Large intestine (tissue), 3 donors: ENCODE results near the gene ZNF512B. TPM values are rescaled to one million over a fixed set of nuclear protein-coding genes. Genes with fewer than 3 reads are reported as not detected.
"Not testable (repeated sequence)": the region's sequence is repeated elsewhere in the genome, so short reads cannot be mapped to it uniquely, and the experiment has no call there.

Experiments
- DNase-seq, 2 donors: peaks; one replicate each; pipeline versions ENCODE4 v3.0.0 to v3.0.0-alpha.2; 2013
- H3K27ac ChIP-seq: one replicate; pipeline ENCODE4 v1.5.1; 2013; ENCODE audit warnings: low read length
- H3K27me3 ChIP-seq: 2 replicates; pipeline ENCODE4 v1.6.1; 2013; ENCODE audit warnings: low read length; ENCODE audit not compliant: control insufficient read depth, insufficient read depth
- H3K36me3 ChIP-seq: 2 replicates; pipeline ENCODE4 v1.6.1; 2013; ENCODE audit warnings: low read length; ENCODE audit not compliant: control insufficient read depth, insufficient read depth
- H3K4me1 ChIP-seq: one replicate; pipeline ENCODE4 v1.6.1; 2013; ENCODE audit warnings: low read length; ENCODE audit not compliant: control insufficient read depth, insufficient read depth
- H3K4me3 ChIP-seq: one replicate; pipeline ENCODE4 v1.5.1; 2013; ENCODE audit warnings: low read length
- H3K9me3 ChIP-seq: one replicate; pipeline ENCODE4 v1.6.1; 2013; ENCODE audit warnings: mild to moderate bottlenecking, low read depth, low read length, moderate library complexity; ENCODE audit not compliant: control insufficient read depth
- WGBS: methylation state at CpG from one replicate; pipeline ENCODE4 v1.1.5; 2013; ENCODE audit warnings: low lambda C conversion rate; ENCODE audit not compliant: insufficient coverage; 5-methylcytosine and 5-hydroxymethylcytosine counted together
- polyA plus RNA-seq: library from polyadenylated mRNA; unstranded; fragments of 120-200 nt; gene quantifications from one replicate; pipeline ENCODE4 v1.2.1, GENCODE V29; 2013

The ZNF512B gene
- polyA plus RNA-seq, 1 donor: 8.1 TPM

DNA sequence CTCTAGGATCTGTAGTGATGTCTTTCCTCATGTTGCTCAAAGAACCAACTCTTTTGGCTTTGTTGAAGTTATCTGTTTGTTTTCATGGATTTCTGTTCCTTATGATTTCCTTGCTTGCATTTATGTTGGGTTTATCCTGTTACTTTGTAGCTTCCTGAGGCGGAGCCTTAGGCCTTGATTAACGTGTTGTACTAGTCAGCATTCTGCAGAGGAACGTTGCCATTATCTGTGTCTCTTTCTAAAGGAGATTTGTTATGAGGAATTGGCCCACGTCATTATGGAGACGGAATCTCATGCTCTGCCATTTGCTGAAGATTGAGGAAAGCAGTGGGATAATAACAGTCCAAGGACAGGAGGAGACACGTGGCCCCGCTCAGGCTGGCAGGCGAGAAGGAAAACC is 43.4 kb downstream of the ZNF512B start:
- Histone ChIP-seq H3K36me3 (peaks cover 42% of the 10 kb centered on the region), H3K27ac (no peak overlapping the region), H3K9me3 (no peaks in the 10 kb centered on the region), H3K27me3 (no peaks in the 10 kb centered on the region), H3K4me1 (no peaks in the 10 kb centered on the region), H3K4me3 (no peak overlapping the region)
- WGBS: no CpG with 5 or more reads among the region's 8 CpGs
- no peak for DNase-seq

DNA sequence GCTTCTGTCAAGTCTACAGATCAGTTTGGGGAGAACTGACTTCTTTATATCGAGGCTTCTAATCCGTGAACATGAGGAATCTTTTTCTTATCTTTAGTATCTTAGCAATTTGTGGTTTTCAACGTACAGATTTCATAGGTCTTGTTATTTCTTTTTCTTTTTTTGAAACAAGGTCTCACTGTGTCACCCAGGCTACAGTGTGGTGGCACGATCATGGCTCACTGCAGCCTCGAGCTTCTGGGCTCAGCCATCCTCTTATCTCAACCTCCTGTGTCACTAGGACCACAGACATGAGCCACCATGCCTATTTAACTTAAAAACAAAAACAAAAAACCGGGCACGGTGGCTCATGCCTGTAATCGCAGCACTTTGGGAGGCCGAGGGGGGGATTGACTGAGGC is 45.5 kb downstream of the ZNF512B start:
- Histone ChIP-seq H3K9me3 (no peaks in the 10 kb centered on the region), H3K36me3 (peaks cover 30% of the 10 kb centered on the region), H3K4me3 (no peak overlapping the region), H3K27ac (no peak overlapping the region), H3K4me1 (no peaks in the 10 kb centered on the region), H3K27me3 (no peaks in the 10 kb centered on the region)
- no peak for DNase-seq
- WGBS: 73% methylated on average over 2 of the region's 9 CpGs

DNA sequence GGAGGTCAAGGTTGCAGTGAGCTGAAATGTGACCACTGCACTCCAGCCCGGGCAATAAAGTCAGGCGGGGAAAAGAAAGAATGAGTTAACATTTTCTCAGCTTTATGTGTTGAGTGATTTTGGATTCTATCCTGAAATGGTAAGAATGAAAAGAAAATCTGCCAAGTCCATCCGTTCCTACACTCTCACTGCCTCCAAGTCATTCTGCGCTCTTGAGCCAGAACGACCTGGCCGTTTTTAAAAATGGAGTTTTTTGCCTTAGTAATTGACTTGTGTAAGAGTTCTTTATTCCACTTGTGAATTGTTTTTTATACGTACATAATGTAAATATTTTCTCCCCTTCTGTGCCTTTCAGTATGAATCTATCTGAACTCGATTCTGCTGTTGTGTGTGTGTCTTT is 46.1 kb downstream of the ZNF512B start:
- no peak for DNase-seq
- H3K9me3 ChIP-seq: no peaks in the 10 kb centered on the region
- WGBS: no CpG with 5 or more reads among the region's 8 CpGs
- H3K4me1 ChIP-seq: no peaks in the 10 kb centered on the region
- H3K36me3 ChIP-seq: peaks cover 24% of the 10 kb centered on the region
- H3K27me3 ChIP-seq: no peaks in the 10 kb centered on the region
- H3K27ac ChIP-seq: no peak overlapping the region
- no peak overlapping the region for H3K4me3 ChIP-seq

DNA sequence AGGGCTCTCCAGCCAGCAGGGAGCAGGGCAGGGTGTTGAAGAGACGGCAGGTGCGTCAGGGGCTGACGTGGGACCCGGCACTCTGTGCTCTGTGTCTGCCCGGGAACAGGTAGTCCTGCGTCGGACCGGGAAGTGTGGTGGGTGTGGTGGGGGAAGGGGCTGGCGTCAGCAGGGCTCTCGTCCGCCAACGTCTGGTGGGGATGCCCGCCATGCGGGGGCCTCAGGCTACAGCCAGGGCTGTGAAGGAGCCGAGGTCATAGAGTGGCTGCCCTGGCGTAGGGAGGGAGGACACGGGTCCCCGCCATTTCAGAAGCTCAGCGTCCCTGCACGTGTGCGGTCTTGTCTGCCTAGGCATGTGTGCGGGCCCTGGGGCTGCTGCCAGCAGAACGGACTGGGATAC is 49.5 kb downstream of the ZNF512B start:
- 86% methylated on average over 2 of the region's 23 CpGs for WGBS
- H3K27me3 ChIP-seq: no peaks in the 10 kb centered on the region
- no peak overlapping the region for H3K27ac ChIP-seq
- no peaks in the 10 kb centered on the region for H3K4me1 ChIP-seq
- H3K9me3 ChIP-seq: no peaks in the 10 kb centered on the region
- no peak overlapping the region for H3K4me3 ChIP-seq
- H3K36me3 ChIP-seq: peaks cover 14% of the 10 kb centered on the region
- no peak for DNase-seq

DNA sequence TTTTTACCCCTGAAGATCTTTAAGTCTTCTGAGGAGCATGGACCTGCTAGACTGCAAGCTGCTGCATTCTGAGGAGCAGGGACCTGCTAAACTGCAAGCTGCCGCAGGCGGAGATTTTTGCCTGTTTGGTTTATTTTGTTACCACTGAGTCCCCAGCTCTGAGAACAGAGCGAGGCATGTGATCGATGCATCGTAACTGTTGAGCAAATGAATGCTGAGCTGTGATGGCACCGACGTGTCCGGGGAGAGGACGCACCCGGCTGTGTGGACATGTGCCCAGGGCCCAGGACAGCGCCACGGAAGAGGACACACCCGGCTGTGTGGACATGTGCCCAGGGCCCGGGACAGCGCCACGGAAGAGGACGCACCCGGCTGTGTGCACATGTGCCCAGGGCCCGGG is 50.6 kb downstream of the ZNF512B start:
- H3K9me3 ChIP-seq: no peaks in the 10 kb centered on the region
- H3K4me3 ChIP-seq: no peak overlapping the region
- DNase-seq: no peak
- H3K4me1 ChIP-seq: no peaks in the 10 kb centered on the region
- no CpG with 5 or more reads among the region's 19 CpGs for WGBS
- no peaks in the 10 kb centered on the region for H3K27me3 ChIP-seq
- H3K27ac ChIP-seq: no peak overlapping the region
- H3K36me3 ChIP-seq: peaks cover 14% of the 10 kb centered on the region

DNA sequence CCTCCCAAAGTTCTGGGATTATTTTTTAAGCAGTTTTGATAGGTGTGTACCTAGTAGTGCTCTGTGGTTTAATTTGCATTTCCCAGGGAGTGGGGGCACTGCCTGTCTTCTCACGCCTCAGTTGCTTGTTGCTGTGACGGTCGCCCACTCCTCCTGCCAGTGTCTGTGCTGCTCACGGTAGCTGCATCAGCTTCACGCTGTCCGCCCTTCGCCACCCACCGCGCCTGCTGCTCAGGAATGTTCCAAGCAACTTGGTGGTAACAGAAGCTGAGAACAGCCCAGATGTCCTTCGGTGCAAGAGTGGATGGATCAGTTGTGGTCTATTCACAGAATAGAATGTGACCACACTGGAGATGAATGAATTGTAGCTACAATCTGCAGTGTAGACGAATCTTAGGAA is 51.9 kb downstream of the ZNF512B start:
- Histone ChIP-seq H3K4me1 (no peaks in the 10 kb centered on the region), H3K36me3 (peaks cover 14% of the 10 kb centered on the region), H3K27me3 (no peaks in the 10 kb centered on the region), H3K9me3 (no peaks in the 10 kb centered on the region), H3K4me3 (no peak overlapping the region), H3K27ac (no peak overlapping the region)
- WGBS: no CpG with 5 or more reads among the region's 11 CpGs
- no peak for DNase-seq

DNA sequence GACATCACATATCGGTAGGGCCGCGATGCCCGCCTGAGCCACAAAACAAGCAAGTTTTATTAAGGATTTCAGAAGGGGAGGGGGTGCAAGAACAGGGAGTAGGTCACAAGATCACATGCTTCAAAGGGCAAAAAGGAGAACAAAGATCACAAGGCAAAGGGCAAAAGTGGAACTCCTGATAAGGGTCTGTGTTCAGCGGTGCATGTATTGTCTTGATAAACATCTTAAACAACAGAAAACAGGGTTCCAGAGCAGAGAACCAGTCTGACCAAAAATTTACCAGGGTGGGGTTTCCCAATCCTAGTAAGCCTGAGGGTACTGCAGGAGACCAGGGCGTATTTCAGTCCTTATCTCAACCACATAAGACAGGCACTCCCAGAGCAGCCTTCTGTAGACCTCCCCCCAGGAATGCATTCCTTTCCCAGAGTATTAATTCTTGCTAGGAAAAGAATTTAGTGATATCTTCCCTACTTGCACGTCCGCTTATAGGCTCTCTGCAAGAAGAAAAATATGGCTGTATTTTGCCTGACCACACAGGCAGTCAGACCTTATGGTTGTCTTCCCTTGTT is 53.3 kb downstream of the ZNF512B start:
- H3K36me3 ChIP-seq: peaks cover 11% of the 10 kb centered on the region
- not testable (repeated sequence) for H3K4me1 ChIP-seq, H3K9me3 ChIP-seq, H3K4me3 ChIP-seq, H3K27ac ChIP-seq, DNase-seq, H3K27me3 ChIP-seq
- 95% methylated on average over 3 of the region's 8 CpGs for WGBS

DNA sequence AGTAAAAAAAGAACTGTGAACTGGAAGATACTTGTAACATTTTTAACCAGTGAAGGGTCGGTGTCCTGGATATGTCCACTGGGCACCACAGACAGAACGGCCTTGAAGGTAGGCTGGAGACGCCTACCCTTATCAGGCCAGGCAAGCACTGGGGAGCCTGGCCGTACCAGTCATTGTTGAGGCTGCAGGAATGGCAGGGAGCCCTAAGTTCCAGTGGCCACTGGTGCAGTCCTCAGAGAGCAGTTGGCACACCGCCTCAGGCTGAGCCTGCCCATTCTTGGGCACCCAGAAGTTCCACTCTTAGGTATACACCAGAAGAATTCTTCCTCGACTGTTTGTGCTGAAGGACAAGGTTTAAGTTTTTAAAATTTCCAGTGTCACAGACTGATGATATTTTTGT is 54.3 kb downstream of the ZNF512B start:
- Histone ChIP-seq H3K27me3 (no peaks in the 10 kb centered on the region), H3K4me3 (no peak overlapping the region), H3K36me3 (peaks cover 11% of the 10 kb centered on the region), H3K4me1 (no peaks in the 10 kb centered on the region), H3K9me3 (no peaks in the 10 kb centered on the region), H3K27ac (no peak overlapping the region)
- DNase-seq: no peak
- WGBS: no CpG with 5 or more reads among the region's 6 CpGs

DNA sequence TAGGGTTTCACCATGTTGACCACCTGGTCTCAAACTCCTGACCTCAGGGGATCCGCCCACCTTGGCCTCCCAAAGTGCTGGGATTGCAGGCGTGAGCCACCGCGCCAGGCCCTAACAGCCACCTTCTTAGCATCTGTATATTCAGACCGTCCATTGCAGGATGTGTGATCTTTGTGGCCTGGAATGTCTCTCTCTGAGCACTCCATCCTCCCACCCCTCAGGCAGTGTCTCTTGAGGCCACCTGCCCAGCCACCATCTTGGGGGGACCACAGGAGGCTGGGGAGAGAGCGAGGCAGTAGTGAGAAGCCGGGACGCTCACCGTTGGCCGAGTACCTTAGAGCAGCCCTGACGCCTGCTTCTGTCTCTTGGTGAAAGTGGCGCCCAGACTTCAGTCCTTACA is 56.0 kb downstream of the ZNF512B start:
- H3K4me3 ChIP-seq: no peak overlapping the region
- H3K36me3 ChIP-seq: peaks cover 7% of the 10 kb centered on the region
- H3K27ac ChIP-seq: no peak overlapping the region
- no peaks in the 10 kb centered on the region for H3K27me3 ChIP-seq
- peaks cover under 1% of the 10 kb centered on the region for H3K4me1 ChIP-seq
- peaks cover 2% of the 10 kb centered on the region for H3K9me3 ChIP-seq
- no CpG with 5 or more reads among the region's 12 CpGs for whole genome bisulfite sequencing
- DNase-seq: no peak

DNA sequence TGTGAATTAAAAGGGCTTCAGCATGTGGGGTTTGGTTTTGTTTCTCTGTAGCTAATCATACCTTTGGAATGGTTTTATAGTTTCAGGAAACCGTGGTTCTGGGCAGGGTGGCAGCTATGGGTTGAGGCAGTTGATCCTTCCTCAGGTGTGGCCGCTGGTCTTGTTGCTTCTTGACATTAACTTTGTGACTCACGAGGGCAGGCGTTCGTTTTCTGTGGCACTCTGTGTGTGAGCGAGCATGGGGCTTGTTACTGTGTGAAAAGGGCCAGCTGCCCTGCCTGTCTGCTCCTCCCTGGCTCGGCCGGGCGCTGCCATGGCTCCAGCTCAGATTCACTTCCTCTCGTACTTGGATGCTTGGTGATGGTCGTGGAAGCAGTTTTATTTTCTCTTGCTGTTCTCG is 58.6 kb downstream of the ZNF512B start:
- no peak overlapping the region for H3K27ac ChIP-seq
- WGBS: 100% methylated on average over 1 of the region's 12 CpGs

DNA sequence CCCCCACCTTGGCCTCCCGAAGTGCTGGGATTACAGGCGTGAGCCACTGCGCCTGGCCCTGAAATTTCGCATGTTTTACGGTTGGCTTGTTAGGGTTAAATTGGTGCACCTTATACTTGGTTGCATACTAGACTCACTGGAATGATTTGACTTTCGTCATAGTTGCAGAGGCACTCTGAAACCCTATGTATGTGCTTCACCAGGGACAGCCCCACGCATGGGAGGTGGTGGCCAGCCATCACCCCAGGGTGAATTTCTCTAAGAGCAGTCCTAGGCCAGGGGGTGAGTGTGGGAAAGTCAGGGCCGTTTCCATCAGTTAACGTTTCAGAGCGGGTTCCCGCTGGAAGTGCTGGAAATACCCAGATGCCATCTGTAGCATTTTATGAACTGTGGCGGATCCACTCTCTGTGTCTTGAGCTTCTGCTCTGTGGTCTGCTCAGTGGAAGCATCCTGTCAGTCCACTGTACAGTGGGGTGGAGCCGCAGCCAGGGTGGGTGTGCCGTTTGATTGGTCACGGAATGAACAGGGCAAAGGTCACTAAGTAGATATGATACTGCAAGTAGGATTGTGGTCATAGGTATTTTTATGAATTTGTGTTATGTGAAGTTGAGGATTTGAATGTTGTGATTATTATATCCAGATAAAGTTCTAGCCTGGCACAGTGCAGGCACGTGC is 61.6 kb downstream of the ZNF512B start:
- DNase-seq: peak; percentile 54 to 73
- WGBS: no CpG with 5 or more reads among the region's 16 CpGs
- peaks cover 2% of the 10 kb centered on the region for H3K36me3 ChIP-seq
- no peaks in the 10 kb centered on the region for H3K27me3 ChIP-seq
- H3K4me1 ChIP-seq: peaks cover 11% of the 10 kb centered on the region
- no peak overlapping the region for H3K27ac ChIP-seq
- no peak overlapping the region for H3K4me3 ChIP-seq
- H3K9me3 ChIP-seq: peaks cover 2% of the 10 kb centered on the region

More for the DNA sequence above, 58.6 kb downstream of the ZNF512B start:
- H3K9me3 ChIP-seq: peaks cover 2% of the 10 kb centered on the region
- no peak for DNase-seq
- H3K4me3 ChIP-seq: no peak overlapping the region
- peaks cover 11% of the 10 kb centered on the region for H3K4me1 ChIP-seq
- peaks cover 4% of the 10 kb centered on the region for H3K36me3 ChIP-seq
- H3K27me3 ChIP-seq: no peaks in the 10 kb centered on the region
